HG02840 (cell line): ENCODE data around the gene PDRG1.

Experiments
- ATAC-seq: cut with Tn5 transposase; IDR thresholded peaks from one replicate; pipeline ENCODE4 v1.9.1; 2021; ENCODE audit warnings: mild to moderate bottlenecking, moderate library complexity, moderate number of reproducible peaks; ENCODE audit not compliant: unreplicated experiment, low FRiP score

The PDRG1 gene

DNA sequence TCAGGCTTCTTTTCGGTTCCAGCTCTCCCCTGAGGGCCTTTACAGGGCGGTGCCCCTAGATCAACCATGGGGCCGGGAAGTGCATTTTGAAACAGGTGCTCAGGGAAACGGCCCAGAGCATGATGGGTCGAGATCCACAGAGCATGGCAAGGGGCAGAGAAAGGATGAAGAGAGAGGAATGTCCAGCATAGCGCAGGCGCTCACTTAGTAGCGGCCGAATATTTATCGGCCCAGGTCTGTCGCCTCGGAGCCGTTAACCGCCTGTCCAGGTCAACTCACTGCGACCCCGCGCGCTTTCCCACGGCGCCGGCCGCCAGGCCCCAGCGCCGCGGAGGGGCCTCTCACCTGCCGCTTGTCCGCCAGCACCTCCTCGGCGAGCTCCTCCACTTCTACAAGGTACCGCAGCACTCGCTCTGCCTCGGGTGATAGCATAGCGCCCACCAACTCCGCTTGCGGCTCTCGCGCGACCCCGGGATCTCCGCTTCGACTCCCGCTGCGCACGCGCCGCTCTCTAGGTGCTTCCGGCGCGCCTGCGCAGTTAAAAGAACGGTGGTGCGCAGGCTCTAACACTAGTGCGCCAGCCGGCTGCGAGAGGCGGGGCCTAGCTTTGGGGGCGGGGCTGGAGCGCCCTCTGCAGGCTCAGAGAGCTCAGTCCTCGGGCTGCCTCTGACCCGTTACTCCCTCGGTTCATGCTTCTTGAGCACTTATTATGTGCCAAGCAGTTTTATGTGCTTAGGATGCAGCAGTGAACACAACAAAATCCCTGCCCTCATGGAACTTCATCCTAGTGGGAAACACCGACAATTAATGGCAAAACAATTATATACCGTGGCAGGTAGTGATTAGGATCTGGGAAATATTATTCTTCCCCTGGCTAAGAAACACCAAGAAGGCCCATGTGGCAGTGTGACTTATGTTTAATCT is at the start of gene PDRG1:
PDRG1 (minus strand) TSS at position 517 of the 924 bp plus-strand sequence; CDS start at position 432, 85 bp downstream.
- peak; percentile 87 for ATAC-seq

- no peak for ATAC-seq
Observed at GRCh38 chr20:31998246-31998645, 46.4 kb upstream of the PDRG1 start.

GRCh38 chr20:31996996-31997395 is 45.1 kb upstream of the PDRG1 start:
- no peak for ATAC-seq

DNA sequence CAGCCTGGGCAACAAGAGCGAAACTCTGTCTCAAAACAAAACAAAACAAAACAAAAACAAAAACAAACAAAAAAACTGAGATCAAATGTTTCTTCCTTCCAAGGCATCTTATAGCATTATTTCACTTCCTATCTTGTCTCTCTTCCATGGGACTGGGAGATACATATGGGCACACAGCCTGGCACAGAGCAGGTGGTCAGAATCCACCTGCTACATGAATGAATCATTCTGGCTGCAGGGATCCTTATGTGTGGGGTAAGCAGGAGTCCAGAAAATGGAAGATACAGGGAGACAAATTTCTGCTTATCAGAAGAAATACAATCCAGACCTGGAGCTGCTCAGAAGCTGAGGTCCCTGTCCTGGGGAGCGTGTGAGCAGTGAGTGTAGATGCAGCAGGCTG is 40.2 kb upstream of the PDRG1 start:
- ATAC-seq, result no peak

DNA sequence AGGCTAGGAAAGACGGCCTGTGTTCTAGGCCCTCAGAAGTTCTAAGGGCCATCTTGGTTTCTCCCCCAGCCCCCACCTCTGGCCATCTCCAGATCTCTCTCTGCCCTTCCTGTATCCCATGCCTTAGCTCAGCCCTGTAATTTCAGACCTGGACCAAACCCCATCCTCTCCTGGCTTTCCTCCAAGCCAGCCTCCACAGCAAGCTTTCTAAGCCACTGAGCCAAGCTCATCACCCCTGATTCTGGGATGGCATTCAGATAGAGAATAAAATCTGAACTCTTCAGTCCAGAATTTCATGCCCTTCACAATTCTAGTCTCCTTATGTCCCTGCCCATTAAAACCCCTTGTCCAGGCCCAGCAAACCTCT is 39.5 kb upstream of the PDRG1 start:
- no peak for ATAC-seq

DNA sequence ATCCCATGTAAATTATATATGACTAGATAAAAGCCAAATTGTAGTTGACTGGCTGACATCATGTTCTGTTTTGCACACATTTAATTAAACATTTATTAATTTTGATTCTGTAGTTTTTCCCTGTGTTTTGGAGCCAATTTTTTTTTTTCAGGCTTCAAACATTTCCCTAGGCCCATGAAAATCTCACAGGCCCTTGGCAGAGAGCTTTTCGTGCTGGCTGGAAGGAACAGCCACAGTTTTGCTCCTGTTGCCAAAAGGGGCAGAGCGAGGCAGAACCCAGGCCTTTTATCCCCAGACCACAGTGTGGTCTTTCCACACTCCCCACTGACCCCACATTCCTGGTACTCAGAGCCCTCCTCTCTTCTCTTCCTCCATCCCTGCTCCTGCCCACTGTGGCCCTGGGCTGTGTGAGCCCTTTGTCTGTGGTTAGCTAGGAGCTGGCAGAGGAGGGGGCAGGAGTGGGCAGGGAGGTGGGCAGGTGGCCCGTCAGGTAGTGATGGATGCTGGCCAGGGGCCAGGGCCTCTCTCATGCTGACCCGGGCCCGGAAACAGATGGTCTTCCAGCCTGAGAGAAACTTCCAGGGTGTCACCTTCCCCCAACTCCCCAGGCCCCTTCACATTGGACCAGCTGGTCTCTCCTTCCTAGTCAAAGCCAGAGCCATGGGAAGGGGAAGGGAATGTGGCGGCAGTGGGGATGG is 38.9 kb upstream of the PDRG1 start:
- no peak for ATAC-seq

DNA sequence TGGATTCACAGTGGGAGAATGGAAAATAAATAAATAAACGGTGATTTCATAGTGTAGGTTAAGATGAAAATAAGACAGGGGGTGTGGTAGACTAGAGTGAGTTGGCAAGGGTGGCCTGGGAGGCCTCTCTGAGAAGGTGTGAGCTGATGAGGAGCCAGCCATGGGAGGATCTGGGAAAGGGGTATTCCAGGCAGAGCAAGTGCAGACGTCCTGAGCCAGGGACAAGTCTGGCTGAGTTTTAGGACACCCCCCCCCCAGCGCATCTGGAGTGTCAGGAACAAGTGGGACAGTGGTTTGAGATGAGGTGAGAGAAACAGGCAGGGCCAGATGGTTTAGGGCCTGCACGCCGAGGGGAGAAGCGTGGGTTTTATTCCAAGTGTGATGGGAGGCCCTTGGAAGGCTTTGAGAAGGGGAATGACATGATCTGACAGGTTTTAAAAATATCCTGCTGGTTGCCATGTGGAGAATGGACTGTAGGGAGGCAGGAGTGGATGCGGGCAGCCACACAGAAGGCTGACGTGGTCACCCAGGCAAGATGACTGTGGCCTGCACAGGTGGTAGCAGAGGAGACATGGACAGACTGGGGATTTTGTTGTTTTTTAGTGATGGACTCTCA is 37.3 kb upstream of the PDRG1 start:
- ATAC-seq, result no peak

- no peak for ATAC-seq
Observed at GRCh38 chr20:31988430-31989015, 36.7 kb upstream of the PDRG1 start.

GRCh38 chr20:31987744-31988143 is 35.9 kb upstream of the PDRG1 start:
- no peak for ATAC-seq

DNA sequence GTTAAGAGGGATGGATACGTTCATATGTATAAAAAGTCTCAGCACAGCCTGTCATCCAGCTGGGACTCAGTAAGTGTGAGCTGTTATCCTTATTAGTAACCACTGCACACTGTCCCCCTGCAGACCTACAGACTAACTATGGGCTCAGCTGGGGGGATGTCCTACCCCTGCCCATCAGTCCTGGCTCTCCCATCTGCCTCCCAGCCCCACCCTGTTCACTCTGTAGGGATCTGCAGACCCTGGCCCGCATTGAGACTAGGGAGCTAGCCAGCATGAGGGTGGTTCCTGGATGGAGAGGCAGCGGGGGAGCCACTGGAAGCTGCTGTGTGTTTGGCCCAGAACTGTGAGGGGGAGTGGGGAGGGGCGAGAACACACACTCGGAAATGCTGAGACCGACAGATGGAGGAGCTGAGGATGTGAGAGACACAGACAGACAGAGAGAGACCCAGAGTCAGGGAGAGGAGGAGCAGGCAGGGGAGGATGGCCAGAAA is 33.2 kb upstream of the PDRG1 start:
- ATAC-seq, result no peak

GRCh38 chr20:31981784-31982183 is 29.9 kb upstream of the PDRG1 start:
- ATAC-seq, result no peak

GRCh38 chr20:31979713-31980426 is 28.0 kb upstream of the PDRG1 start:
- no peak for ATAC-seq

- no peak for ATAC-seq
Observed at GRCh38 chr20:31977080-31977479, 25.2 kb upstream of the PDRG1 start.

GRCh38 chr20:31975874-31976273 is 24.0 kb upstream of the PDRG1 start:
- no peak for ATAC-seq

DNA sequence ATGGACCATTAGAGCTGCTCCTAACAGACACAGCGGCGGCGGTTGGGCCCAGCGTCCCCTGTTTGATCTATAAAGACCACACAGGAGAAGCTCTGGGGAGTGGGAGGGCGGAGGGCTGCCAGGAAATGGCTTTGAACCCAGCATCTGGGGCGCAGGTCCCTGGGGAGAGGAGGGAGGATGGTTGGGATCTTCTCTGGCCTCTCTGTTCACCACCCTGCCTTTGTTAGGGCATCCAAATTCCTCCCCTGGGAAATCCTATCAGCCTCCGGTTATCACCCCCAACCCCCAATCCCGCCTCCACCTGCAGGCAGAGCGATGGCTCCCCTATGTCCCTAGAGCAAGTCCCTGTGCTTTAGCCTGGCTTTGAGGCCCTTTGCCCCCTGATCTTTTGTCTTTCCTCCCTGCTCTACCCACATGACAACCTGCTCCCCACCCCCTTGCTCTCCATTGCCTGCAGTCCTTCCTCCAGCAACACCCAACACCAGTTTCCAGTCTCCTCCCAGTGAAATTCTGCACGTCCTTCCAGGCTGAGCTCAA is 23.2 kb upstream of the PDRG1 start:
- no peak for ATAC-seq

DNA sequence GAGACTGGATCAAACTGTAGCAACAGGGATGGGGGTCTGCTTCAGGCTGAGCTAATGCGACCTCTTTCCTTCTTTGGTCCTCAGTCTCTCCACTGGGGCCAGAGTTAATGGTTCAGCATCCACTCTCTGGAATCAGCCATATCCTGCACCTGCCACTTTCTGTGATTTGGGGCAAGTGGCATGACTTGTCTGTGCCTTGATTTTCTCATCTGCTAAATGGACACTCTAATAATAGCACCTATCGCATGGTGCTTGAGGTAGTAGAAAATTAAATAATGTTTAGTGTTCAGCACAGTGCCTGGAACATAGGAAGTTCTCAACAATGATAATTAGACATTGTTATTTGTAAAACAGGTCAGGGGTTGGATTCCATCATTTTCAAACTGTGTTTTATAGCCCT is 22.4 kb upstream of the PDRG1 start:
- no peak for ATAC-seq

- no peak for ATAC-seq
Observed at GRCh38 chr20:31972471-31973021, 20.7 kb upstream of the PDRG1 start.

GRCh38 chr20:31969991-31970390 is 18.1 kb upstream of the PDRG1 start:
- no peak for ATAC-seq

DNA sequence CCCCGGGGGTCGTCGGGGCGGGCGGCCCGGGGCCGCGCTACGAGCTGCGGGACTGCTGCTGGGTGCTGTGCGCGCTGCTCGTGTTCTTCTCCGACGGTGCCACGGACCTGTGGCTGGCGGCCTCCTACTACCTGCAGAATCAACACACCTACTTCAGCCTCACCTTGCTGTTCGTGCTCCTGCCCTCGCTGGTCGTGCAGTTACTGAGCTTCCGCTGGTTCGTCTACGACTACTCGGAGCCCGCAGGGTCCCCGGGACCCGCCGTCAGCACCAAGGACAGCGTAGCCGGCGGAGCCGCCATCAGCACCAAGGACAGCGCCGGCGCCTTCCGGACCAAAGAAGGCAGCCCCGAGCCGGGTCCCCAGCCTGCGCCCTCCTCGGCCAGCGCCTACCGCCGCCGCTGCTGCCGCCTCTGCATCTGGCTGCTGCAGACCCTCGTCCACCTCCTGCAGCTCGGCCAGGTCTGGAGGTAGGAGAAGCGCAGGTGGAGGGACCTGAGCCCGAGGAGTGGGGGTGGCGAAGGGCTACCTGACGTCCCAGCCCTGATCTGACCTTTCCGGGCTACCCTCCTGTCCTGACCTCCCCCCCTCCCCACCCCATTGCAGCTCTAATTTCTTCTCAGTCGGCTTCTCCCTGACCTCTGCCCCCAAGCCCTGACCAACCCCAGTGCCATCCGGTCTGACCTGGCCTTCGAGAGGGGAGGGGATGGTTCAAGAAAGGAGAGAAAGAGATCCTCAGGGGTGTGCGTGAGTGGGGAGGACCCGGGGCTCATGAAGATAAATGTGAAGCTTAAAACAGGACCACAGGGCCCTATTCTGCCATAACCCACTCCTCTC is 16.7 kb upstream of the PDRG1 start:
- ATAC-seq, result no peak
